Measurements from ENCODE around the gene ELMO2. TPM values are rescaled to one million over a fixed set of nuclear protein-coding genes. Genes with fewer than 3 reads are reported as not detected.

Gene ELMO2, protein sequence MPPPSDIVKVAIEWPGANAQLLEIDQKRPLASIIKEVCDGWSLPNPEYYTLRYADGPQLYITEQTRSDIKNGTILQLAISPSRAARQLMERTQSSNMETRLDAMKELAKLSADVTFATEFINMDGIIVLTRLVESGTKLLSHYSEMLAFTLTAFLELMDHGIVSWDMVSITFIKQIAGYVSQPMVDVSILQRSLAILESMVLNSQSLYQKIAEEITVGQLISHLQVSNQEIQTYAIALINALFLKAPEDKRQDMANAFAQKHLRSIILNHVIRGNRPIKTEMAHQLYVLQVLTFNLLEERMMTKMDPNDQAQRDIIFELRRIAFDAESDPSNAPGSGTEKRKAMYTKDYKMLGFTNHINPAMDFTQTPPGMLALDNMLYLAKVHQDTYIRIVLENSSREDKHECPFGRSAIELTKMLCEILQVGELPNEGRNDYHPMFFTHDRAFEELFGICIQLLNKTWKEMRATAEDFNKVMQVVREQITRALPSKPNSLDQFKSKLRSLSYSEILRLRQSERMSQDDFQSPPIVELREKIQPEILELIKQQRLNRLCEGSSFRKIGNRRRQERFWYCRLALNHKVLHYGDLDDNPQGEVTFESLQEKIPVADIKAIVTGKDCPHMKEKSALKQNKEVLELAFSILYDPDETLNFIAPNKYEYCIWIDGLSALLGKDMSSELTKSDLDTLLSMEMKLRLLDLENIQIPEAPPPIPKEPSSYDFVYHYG
- total RNA-seq: 10 to 100 TPM; 31.6 to 46.4 (median 42.6) TPM

DNA sequence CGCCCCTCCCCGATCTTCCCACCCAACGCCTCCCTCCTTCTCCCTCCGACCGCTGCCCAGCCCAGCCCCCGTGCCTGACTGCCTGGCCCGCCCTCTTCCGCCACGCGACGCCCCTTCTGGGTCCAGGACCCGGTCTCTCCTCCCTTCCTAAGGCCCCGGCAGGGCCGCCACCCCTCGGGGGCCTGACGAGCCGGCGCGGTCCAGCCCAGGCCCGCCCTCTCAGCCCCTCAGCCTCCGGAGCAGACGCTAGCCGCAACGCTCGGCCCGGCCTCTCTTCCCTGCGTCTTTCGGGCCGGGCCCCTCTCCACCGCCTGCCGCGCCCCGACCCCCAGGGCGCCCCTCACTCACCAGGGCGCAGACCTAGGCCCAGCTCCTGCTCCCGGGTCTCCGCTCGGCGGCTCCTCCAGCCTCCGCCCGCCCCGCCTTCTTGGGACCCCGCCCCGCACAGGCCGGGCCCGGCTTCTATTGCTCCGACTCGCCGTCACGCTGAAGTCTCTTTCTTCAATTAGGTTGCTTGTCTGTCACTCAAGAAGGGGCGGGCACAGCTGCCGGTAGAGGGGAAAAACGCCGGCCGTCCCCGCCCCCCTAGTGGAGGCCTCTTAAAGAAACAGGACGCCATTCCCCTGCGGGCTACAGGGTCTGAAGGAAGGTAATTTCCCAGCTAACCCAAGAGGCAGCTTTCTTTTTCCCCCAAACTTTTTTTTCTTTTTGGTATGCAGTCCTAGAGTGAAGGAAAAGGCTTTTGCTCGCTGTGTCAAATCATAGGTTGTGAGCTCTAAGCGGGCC is at the start of gene ELMO2:
Gene ELMO2, minus strand, starts transcription at position 416 of the 786 bp plus-strand sequence. CDS start 12,133 bp downstream, outside the sequence.
- Mint-ChIP-seq H3K9me3 (no peaks in the 10 kb centered on the region), H3K4me1 (ENCODE audit: low read depth) (peaks cover 70% of the 10 kb centered on the region), H3K4me3 (peak within 1 kb of the TSS; percentile 93), H3K27me3 (ENCODE audit: low read depth) (no peaks in the 10 kb centered on the region), H3K36me3 (ENCODE audit: insufficient read depth) (peaks cover 6% of the 10 kb centered on the region)
- DNase-seq (peak; percentile 92), ATAC-seq (peak; percentile 87 to 89)

DNA sequence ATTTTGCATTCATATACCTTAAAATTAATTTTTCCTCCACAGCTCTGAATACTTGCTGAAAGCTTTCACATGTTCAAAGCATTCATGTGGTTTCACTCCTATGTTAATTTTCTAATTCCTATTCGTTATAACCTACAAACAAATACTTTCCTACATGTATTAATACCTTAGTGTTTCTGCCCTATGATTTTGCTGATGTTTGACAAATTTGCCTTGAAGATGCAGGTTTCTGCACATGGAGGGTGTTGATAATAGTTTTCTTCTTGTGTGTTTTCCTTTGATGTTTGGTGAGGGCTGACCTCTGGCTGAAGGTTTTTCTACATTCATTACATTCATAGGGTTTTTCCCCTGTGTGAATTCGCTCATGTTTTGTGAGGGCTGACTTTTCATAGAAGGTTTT is 49.3 kb upstream of the ELMO2 start:
- peaks cover 26% of the 10 kb centered on the region for H3K9me3 Mint-ChIP-seq
- H3K36me3 Mint-ChIP-seq (ENCODE audit: insufficient read depth): peaks cover 4% of the 10 kb centered on the region
- ATAC-seq: no peak
- H3K27me3 Mint-ChIP-seq (ENCODE audit: low read depth): peaks cover 47% of the 10 kb centered on the region
- no peak overlapping the region for H3K4me3 Mint-ChIP-seq
- no peak for DNase-seq
- peaks cover 1% of the 10 kb centered on the region for H3K4me1 Mint-ChIP-seq (ENCODE audit: low read depth)

DNA sequence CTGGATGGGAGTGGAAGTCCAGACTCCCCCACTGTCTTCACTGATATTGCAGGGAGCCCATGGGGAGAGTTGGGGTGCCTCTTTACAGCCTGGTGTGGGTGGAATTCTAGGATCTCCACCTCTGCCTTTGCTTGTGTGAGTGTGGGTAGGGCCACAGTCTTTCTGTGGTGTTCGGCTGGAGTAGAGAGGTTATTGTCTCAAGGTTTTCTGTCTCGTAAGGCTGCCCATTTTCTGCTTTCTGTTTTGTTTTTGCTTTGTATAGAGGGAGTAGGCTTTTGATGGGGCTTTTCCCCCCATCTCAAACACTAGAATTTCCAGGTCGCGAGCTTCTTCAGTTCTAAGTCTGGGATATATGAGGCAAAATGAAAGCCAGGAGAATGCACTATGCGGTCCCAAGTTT is 40.4 kb upstream of the ELMO2 start:
- Mint-ChIP-seq H3K4me3 (no peak overlapping the region), H3K36me3 (ENCODE audit: insufficient read depth) (no peaks in the 10 kb centered on the region), H3K4me1 (ENCODE audit: low read depth) (no peaks in the 10 kb centered on the region), H3K27me3 (ENCODE audit: low read depth) (peaks cover 14% of the 10 kb centered on the region), H3K9me3 (peaks cover 6% of the 10 kb centered on the region)
- DNase-seq (no peak), ATAC-seq (no peak)

DNA sequence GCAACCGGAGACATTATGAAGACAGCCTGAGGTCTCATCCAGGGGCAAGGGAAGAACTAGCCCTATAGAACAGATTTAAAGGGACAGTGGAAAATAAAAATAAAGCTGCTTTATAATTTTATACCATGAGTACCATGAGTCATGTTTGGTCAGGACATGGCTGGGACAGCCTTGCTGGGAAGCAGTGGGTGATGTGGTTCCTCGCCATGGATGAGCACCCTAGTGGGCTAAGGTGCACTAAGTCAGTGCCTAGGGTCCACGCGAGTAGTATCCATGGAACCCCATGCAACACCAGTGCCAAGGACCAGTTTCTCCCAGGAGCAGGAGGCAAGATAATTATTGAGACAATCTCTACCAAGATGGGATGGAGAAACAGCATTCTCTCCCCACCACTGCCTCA is 33.4 kb upstream of the ELMO2 start:
- Mint-ChIP-seq H3K4me1 (ENCODE audit: low read depth) (no peaks in the 10 kb centered on the region), H3K4me3 (no peak overlapping the region), H3K9me3 (peaks cover 5% of the 10 kb centered on the region), H3K27me3 (ENCODE audit: low read depth) (peaks cover 18% of the 10 kb centered on the region), H3K36me3 (ENCODE audit: insufficient read depth) (no peaks in the 10 kb centered on the region)
- no peak for ATAC-seq
- DNase-seq: no peak

DNA sequence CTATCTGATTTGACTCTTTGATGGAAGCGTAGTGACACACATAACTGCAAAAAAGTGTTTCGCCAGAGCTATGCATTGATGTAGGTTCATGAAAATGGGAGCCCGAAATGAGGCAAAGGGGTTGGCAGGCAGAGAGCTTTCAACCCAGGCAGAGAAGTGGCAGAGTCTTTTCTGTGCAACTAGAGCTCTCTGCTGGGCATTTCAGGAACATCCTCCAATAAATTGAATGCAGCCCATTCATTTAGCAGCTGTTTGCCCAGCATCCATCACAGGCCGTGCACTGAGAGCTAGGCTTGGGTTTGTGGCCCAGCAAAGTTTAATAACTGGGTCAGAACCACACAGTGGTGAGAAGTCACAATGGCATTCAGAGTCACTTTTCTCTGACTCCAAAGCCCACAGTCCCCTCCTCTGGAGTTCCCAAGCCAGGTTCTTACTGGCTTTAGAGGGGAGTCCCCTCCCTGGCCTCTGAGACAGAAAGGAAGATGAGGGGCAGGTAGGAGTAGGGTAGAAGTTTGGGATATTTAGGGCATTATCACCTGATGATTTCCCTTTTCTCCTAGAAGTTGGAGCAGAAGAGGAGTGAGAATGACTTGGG is 31.8 kb upstream of the ELMO2 start:
- ATAC-seq (peak in 1 of 2 donors; percentile 52), DNase-seq (peak; percentile 7)
- H3K4me3 Mint-ChIP-seq: no peak overlapping the region
- H3K4me1 Mint-ChIP-seq (ENCODE audit: low read depth): no peaks in the 10 kb centered on the region
- H3K36me3 Mint-ChIP-seq (ENCODE audit: insufficient read depth): no peaks in the 10 kb centered on the region
- no peaks in the 10 kb centered on the region for H3K9me3 Mint-ChIP-seq
- H3K27me3 Mint-ChIP-seq (ENCODE audit: low read depth): peaks cover 24% of the 10 kb centered on the region

DNA sequence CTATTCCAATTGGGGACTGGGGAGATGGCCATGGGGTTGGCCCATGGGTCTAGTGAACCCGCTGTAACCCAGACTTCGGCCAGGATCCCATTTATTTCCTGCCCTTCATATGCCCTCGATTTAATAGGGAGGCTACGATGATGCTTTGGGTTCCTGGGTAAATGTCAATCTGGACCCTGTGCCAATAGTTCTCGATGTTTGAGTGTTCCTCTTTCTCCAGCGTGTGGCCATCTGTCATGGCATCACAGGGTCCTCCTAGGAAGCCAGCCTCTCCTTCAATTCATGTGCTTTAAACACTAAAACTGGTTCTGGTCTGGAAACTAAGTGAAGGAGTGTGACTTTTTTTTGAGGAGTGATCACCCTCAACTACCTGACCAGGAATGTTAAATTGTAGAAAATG is 28.7 kb upstream of the ELMO2 start:
- no peaks in the 10 kb centered on the region for H3K36me3 Mint-ChIP-seq (ENCODE audit: insufficient read depth)
- DNase-seq (no peak), ATAC-seq (no peak)
- no peaks in the 10 kb centered on the region for H3K4me1 Mint-ChIP-seq (ENCODE audit: low read depth)
- no peak overlapping the region for H3K4me3 Mint-ChIP-seq
- peaks cover 27% of the 10 kb centered on the region for H3K27me3 Mint-ChIP-seq (ENCODE audit: low read depth)
- no peaks in the 10 kb centered on the region for H3K9me3 Mint-ChIP-seq

DNA sequence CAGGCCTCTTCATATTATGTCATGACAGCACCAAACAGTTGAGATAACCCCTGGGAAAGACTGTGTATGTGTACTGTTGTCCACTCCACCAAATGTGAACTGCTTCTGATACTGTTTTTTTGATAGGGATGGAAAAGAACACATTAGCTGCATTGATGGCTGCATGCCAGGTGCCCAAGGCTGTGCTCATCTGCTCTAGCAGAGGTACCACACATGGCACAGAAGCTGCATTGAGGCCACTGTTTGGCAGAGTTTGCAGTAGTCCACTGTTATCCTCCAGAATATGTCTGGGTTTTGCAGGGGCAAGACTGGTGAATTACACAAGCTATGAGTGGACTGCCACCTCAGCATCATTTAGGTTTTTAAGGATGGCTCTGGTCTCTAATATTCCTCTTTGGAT is 28.2 kb upstream of the ELMO2 start:
- Mint-ChIP-seq H3K4me1 (ENCODE audit: low read depth) (no peaks in the 10 kb centered on the region), H3K27me3 (ENCODE audit: low read depth) (peaks cover 28% of the 10 kb centered on the region)
- no peak for ATAC-seq

DNA sequence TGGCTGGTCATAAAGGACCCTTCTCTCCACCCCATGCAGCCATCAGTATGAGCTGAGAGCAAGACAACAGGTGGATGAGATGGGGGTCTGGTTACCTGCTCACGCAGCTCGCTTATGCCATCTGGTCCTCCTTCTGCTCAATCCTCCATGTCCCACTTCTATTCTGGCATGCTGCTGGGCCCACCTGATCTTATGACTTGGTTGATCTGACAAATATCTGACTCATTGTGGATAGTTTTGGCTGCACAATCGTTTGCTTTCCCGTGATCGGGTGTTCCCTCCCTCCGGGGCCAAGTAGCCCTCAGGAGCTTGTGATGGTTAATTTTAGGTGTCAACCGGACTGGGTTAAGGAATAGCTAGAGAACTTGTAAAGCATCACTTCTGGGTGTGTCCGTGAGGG is 26.6 kb upstream of the ELMO2 start:
- no peak for DNase-seq
- Mint-ChIP-seq H3K27me3 (ENCODE audit: low read depth) (peaks cover 33% of the 10 kb centered on the region), H3K9me3 (no peaks in the 10 kb centered on the region), H3K4me1 (ENCODE audit: low read depth) (no peaks in the 10 kb centered on the region), H3K36me3 (ENCODE audit: insufficient read depth) (no peaks in the 10 kb centered on the region), H3K4me3 (no peak overlapping the region)
- ATAC-seq: no peak

More for the DNA sequence above, 28.2 kb upstream of the ELMO2 start:
- H3K36me3 Mint-ChIP-seq (ENCODE audit: insufficient read depth): no peaks in the 10 kb centered on the region
- DNase-seq: no peak
- H3K4me3 Mint-ChIP-seq: no peak overlapping the region
- H3K9me3 Mint-ChIP-seq: no peaks in the 10 kb centered on the region

DNA sequence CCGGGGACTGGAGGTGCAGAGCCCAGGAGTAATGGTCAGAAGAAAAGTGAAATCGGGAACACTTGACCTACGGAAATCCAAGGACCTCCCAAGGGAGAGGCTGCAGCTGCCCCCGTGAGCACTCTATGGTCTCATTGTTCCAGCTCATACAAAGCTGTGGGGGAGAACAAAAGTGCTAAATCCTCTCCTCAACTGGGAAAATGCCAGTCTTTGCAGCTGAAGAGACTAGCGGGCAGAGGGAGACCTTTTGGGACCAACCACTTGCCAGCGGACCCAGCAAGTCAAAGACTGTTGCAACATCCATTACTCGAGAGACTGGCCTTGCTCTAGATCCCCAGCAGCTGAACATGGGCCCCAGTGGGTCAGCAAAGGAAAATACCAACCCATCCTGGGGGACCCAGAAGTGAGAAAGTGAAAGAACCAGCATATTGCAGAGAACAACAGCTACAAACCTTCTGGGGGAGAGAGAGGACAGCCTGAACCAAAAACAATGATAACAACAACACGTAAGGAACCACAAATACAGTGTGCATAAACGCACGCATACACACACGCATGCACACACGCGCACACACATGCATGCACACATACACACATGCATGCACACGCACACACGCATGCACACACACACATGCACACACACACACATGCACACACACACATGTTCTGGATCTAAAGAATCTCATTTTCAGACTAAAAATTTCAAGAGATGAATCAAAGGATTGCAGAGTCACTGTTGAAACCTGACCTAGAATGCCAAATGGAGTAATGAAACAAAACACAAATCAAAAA is 24.7 kb upstream of the ELMO2 start:
- H3K27me3 Mint-ChIP-seq (ENCODE audit: low read depth): peaks cover 47% of the 10 kb centered on the region
- ATAC-seq: no peak

DNA sequence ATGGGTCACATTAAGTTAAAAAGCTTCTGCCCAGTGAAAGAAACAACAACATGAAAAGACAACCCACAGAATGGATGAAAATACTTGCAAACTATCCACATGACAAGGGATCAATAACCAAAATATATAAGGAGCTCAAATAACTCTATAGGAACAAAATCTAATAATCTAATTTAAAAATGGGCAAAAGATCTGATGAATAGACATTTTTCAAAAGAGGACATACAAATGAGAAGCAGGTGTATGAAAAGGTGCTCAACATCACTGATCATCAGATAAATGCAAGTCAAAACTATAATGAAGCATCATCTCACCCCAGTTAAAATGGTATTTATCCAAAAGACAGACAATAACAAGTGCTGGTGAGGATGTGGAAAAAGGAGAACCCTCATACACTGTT is 21.0 kb upstream of the ELMO2 start:
- H3K4me1 Mint-ChIP-seq (ENCODE audit: low read depth): no peaks in the 10 kb centered on the region
- no peak for DNase-seq
- no peak overlapping the region for H3K4me3 Mint-ChIP-seq
- peaks cover 39% of the 10 kb centered on the region for H3K27me3 Mint-ChIP-seq (ENCODE audit: low read depth)
- no peaks in the 10 kb centered on the region for H3K9me3 Mint-ChIP-seq
- H3K36me3 Mint-ChIP-seq (ENCODE audit: insufficient read depth): no peaks in the 10 kb centered on the region
- no peak for ATAC-seq

More for the DNA sequence above, 24.7 kb upstream of the ELMO2 start:
- Mint-ChIP-seq H3K36me3 (ENCODE audit: insufficient read depth) (no peaks in the 10 kb centered on the region), H3K4me1 (ENCODE audit: low read depth) (no peaks in the 10 kb centered on the region), H3K9me3 (no peaks in the 10 kb centered on the region), H3K4me3 (no peak overlapping the region)
- DNase-seq: no peak

DNA sequence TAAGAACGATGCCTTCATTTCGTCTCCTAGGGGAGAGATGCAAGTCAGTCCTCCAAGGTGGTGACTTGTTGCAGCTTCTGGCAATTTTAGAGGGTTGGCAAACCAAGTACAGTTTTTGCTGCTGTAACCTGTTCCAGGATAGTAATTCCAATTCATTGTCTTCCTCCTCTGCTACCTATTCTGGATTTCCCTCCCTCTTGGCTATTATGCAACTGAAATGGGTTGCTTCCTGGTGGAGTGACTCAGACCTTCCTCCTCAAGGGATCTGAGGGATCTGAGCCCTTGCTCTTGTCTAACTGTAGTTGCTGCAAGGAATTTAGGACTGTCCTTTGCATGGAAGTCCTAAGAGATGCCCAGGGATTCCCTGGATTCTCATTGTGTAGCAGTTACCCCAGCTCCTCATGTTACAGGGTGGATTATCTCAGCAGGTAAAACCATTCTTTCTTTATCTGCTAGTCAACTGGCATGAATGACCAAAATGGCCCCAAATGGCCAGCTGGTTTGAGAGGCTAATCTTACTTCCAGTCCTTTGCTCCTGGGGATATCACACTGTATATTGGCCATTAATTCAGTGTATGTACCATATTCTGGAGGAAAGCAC is 17.6 kb upstream of the ELMO2 start:
- Mint-ChIP-seq H3K4me1 (ENCODE audit: low read depth) (no peaks in the 10 kb centered on the region), H3K9me3 (no peaks in the 10 kb centered on the region), H3K27me3 (ENCODE audit: low read depth) (peaks cover 39% of the 10 kb centered on the region), H3K36me3 (ENCODE audit: insufficient read depth) (no peaks in the 10 kb centered on the region), H3K4me3 (no peak overlapping the region)
- no peak for DNase-seq
- no peak for ATAC-seq

DNA sequence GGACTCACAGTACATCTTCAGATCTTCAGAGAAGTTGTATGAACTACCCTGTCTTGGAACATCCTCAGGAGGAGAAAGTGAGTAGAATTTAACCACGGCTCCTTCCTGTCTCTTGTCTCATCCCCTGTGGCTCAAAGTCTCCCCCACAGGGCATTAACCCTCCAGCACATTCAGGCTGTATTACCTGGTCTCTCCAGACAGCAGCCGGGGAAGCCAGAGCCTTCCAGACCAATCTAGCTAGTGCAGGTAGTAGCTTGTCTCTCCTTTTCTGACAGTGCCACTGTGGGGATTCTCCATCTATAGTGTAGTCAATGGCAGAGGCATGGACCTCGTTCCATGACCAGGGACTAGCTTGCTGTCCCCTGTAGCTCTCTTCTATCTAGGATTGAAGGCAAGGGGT is 16.9 kb upstream of the ELMO2 start:
- ATAC-seq (no peak), DNase-seq (no peak)
- Mint-ChIP-seq H3K4me3 (no peak overlapping the region), H3K36me3 (ENCODE audit: insufficient read depth) (no peaks in the 10 kb centered on the region), H3K27me3 (ENCODE audit: low read depth) (peaks cover 40% of the 10 kb centered on the region), H3K9me3 (no peaks in the 10 kb centered on the region), H3K4me1 (ENCODE audit: low read depth) (no peaks in the 10 kb centered on the region)

DNA sequence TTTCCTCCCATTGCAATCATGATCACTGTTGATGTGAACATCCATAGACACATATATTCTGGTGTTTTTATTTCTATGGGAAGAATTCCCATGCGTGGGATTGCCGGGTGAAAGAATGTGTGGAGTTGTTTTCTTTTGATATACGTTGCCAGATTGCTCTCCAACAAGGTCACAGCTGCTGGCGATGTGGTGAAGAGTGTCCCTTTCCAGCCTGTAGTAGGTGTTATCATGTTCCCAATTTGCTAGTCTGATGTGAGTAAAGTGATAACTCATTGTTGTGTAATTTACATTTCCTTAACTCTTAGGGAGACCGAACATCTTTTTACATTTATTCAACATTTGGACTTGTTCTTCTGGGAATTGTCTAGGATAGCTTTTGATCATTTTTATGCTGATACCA is 14.5 kb upstream of the ELMO2 start:
- H3K9me3 Mint-ChIP-seq: peaks cover 10% of the 10 kb centered on the region

More for the DNA sequence above, 14.5 kb upstream of the ELMO2 start:
- H3K27me3 Mint-ChIP-seq (ENCODE audit: low read depth): peaks cover 30% of the 10 kb centered on the region
- DNase-seq: no peak
- no peaks in the 10 kb centered on the region for H3K4me1 Mint-ChIP-seq (ENCODE audit: low read depth)
- no peaks in the 10 kb centered on the region for H3K36me3 Mint-ChIP-seq (ENCODE audit: insufficient read depth)
- no peak for ATAC-seq
- H3K4me3 Mint-ChIP-seq: no peak overlapping the region

Data from activated T-cell treated with anti-CD3 and anti-CD28 coated beads, Interleukin-2, amount 50 U/mL, for 4 hours (primary cell).